Activated T-cell treated with anti-CD3 and anti-CD28 coated beads, Interleukin-2, amount 50 U/mL, for 4 hours (primary cell): Measurements from ENCODE around the gene PUSL1. TPM values are rescaled to one million over a fixed set of nuclear protein-coding genes. Genes with fewer than 3 reads are reported as not detected.
A peak's percentile ranks its signal among the peaks of the same experiment; 100 is the strongest.
"Not testable (repeated sequence)": the region's sequence is repeated elsewhere in the genome, so short reads cannot be mapped to it uniquely, and the experiment has no call there.

Source experiments
- ATAC-seq, 2 donors: fragments of 200-7000 bp; cut with Tn5 transposase; one replicate each; pipeline ENCODE4 v1.10.0; 2021
- DNase-seq: peaks from one replicate; pipeline ENCODE4 v3.0.0-alpha.2; 2020
- H3K27me3 Mint-ChIP-seq: one replicate; pipeline ENCODE4 v1.8.0; 2021; ENCODE audit warnings: low read depth, mixed read lengths
- H3K36me3 Mint-ChIP-seq: one replicate; pipeline ENCODE4 v1.8.0; 2022; ENCODE audit warnings: mixed read lengths; ENCODE audit not compliant: insufficient read depth
- H3K4me1 Mint-ChIP-seq: one replicate; pipeline ENCODE4 v1.8.0; 2021; ENCODE audit warnings: low read depth, mixed read lengths
- H3K4me3 Mint-ChIP-seq: one replicate; pipeline ENCODE4 v1.8.0; 2021; ENCODE audit warnings: mild to moderate bottlenecking, moderate library complexity, mixed read lengths
- H3K9me3 Mint-ChIP-seq: one replicate; pipeline ENCODE4 v1.8.0; 2021; ENCODE audit warnings: mixed read lengths
- total RNA-seq, 3 donors: library from RNA; stranded (reverse); gene quantifications; one replicate each; pipeline ENCODE4 v1.2.1, GENCODE V29; 2021

PUSL1 gene
- total RNA-seq, 3 donors from 2014 or later = 38.9 to 40.7 (median 39.5) TPM

GRCh38 chr1:1307261-1307922 is 1.0 kb upstream of the PUSL1 start:
- no peaks in the 10 kb centered on the region for H3K27me3 Mint-ChIP-seq
- DNase-seq = no peak
- peak in 1 of 2 donors; percentile 0 for ATAC-seq
- H3K4me1 Mint-ChIP-seq = peaks cover 22% of the 10 kb centered on the region
- no peaks in the 10 kb centered on the region for H3K36me3 Mint-ChIP-seq
- H3K4me3 Mint-ChIP-seq = peak overlapping the region; percentile 82
- H3K9me3 Mint-ChIP-seq = no peaks in the 10 kb centered on the region

- no peak for DNase-seq
Measured at GRCh38 chr1:1308756-1309250, 406 bp downstream of the PUSL1 start.

GRCh38 chr1:1309251-1310108 is 1.1 kb downstream of the PUSL1 start:
- H3K36me3 Mint-ChIP-seq = peaks cover 5% of the 10 kb centered on the region
- H3K9me3 Mint-ChIP-seq = no peaks in the 10 kb centered on the region
- peak overlapping the region; percentile 79 for H3K4me3 Mint-ChIP-seq
- ATAC-seq = no peak
- no peaks in the 10 kb centered on the region for H3K27me3 Mint-ChIP-seq
- peaks cover 21% of the 10 kb centered on the region for H3K4me1 Mint-ChIP-seq
- no peak for DNase-seq

More at GRCh38 chr1:1308756-1309250, 406 bp downstream of the PUSL1 start:
- no peak for ATAC-seq
- Mint-ChIP-seq H3K9me3 (no peaks in the 10 kb centered on the region), H3K27me3 (no peaks in the 10 kb centered on the region), H3K4me1 (peaks cover 22% of the 10 kb centered on the region), H3K36me3 (peaks cover 5% of the 10 kb centered on the region), H3K4me3 (peak overlapping the region; percentile 83)

GRCh38 chr1:1310109-1310385 is 1.6 kb downstream of the PUSL1 start:
- H3K4me1 Mint-ChIP-seq = peaks cover 19% of the 10 kb centered on the region
- no peaks in the 10 kb centered on the region for H3K27me3 Mint-ChIP-seq
- peaks cover 8% of the 10 kb centered on the region for H3K36me3 Mint-ChIP-seq
- DNase-seq = no peak
- ATAC-seq = no peak
- peak overlapping the region; percentile 79 for H3K4me3 Mint-ChIP-seq
- no peaks in the 10 kb centered on the region for H3K9me3 Mint-ChIP-seq

GRCh38 chr1:1310476-1311053 is 2.2 kb downstream of the PUSL1 start:
- peak overlapping the region; percentile 79 for H3K4me3 Mint-ChIP-seq
- ATAC-seq (no peak), DNase-seq (no peak)
- peaks cover 8% of the 10 kb centered on the region for H3K36me3 Mint-ChIP-seq
- peaks cover 16% of the 10 kb centered on the region for H3K4me1 Mint-ChIP-seq
- H3K9me3 Mint-ChIP-seq = no peaks in the 10 kb centered on the region
- no peaks in the 10 kb centered on the region for H3K27me3 Mint-ChIP-seq

GRCh38 chr1:1311107-1312104 is 3.0 kb downstream of the PUSL1 start:
- Mint-ChIP-seq H3K9me3 (no peaks in the 10 kb centered on the region), H3K36me3 (peaks cover 8% of the 10 kb centered on the region), H3K4me3 (no peak overlapping the region), H3K27me3 (no peaks in the 10 kb centered on the region), H3K4me1 (peaks cover 8% of the 10 kb centered on the region)
- ATAC-seq (no peak), DNase-seq (no peak)

- ATAC-seq = no peak
- no peaks in the 10 kb centered on the region for H3K4me1 Mint-ChIP-seq
- H3K9me3 Mint-ChIP-seq = no peaks in the 10 kb centered on the region
- no peaks in the 10 kb centered on the region for H3K27me3 Mint-ChIP-seq
- peaks cover 13% of the 10 kb centered on the region for H3K36me3 Mint-ChIP-seq
- H3K4me3 Mint-ChIP-seq = no peak overlapping the region
- no peak for DNase-seq
Measured at GRCh38 chr1:1312450-1313314, 4.3 kb downstream of the PUSL1 start.

- Mint-ChIP-seq H3K27me3 (no peaks in the 10 kb centered on the region), H3K4me1 (no peaks in the 10 kb centered on the region), H3K36me3 (peaks cover 13% of the 10 kb centered on the region), H3K4me3 (no peak overlapping the region), H3K9me3 (no peaks in the 10 kb centered on the region)
- ATAC-seq (no peak), DNase-seq (no peak)
Measured at GRCh38 chr1:1313500-1314236, 5.3 kb downstream of the PUSL1 start.

- no peaks in the 10 kb centered on the region for H3K4me1 Mint-ChIP-seq
- H3K36me3 Mint-ChIP-seq = peaks cover 13% of the 10 kb centered on the region
- no peaks in the 10 kb centered on the region for H3K27me3 Mint-ChIP-seq
- H3K9me3 Mint-ChIP-seq = no peaks in the 10 kb centered on the region
- no peak overlapping the region for H3K4me3 Mint-ChIP-seq
- DNase-seq (no peak), ATAC-seq (no peak)
Measured at GRCh38 chr1:1314237-1314586, 5.8 kb downstream of the PUSL1 start.

GRCh38 chr1:1314678-1315335 is 6.4 kb downstream of the PUSL1 start:
- H3K4me1 Mint-ChIP-seq = no peaks in the 10 kb centered on the region
- DNase-seq = no peak
- H3K27me3 Mint-ChIP-seq = no peaks in the 10 kb centered on the region
- peaks cover 13% of the 10 kb centered on the region for H3K36me3 Mint-ChIP-seq
- no peak overlapping the region for H3K4me3 Mint-ChIP-seq
- no peak for ATAC-seq
- H3K9me3 Mint-ChIP-seq = no peaks in the 10 kb centered on the region

- no peaks in the 10 kb centered on the region for H3K27me3 Mint-ChIP-seq
- DNase-seq (no peak), ATAC-seq (no peak)
- no peaks in the 10 kb centered on the region for H3K4me1 Mint-ChIP-seq
- peaks cover 13% of the 10 kb centered on the region for H3K36me3 Mint-ChIP-seq
- H3K9me3 Mint-ChIP-seq = no peaks in the 10 kb centered on the region
- H3K4me3 Mint-ChIP-seq = no peak overlapping the region
Measured at GRCh38 chr1:1315435-1315954, 7.1 kb downstream of the PUSL1 start.

- H3K4me3 Mint-ChIP-seq, DNase-seq, ATAC-seq, H3K4me1 Mint-ChIP-seq, H3K9me3 Mint-ChIP-seq, H3K27me3 Mint-ChIP-seq: not testable (repeated sequence)
- peaks cover 13% of the 10 kb centered on the region for H3K36me3 Mint-ChIP-seq
Measured at GRCh38 chr1:1316199-1316598, 7.8 kb downstream of the PUSL1 start.
